OCI-LY3 (cell line): Measurements from ENCODE around the gene GPR85.

Experiments used
- H2AFZ ChIP-seq: fragments of 200-600, 300-600 bp; shearing (Covaris generic); 2 replicates; pipeline ENCODE4 v1.6.0; 2014; ENCODE audit warnings: antibody characterized with exemption, low read depth, low read length
- H3K27ac ChIP-seq: fragments of 200-600, 300-600 bp; sonication (generic); 2 replicates; pipeline ENCODE4 v1.5.1; 2014; ENCODE audit warnings: mild to moderate bottlenecking, low read length, moderate library complexity, mixed read lengths
- H3K27me3 ChIP-seq: fragments of 200-600, 300-600 bp; sonication (generic); 2 replicates; pipeline ENCODE4 v1.6.1; 2014; ENCODE audit warnings: low read depth, low read length, mixed read lengths
- H3K36me3 ChIP-seq: fragments of 200-600, 300-600 bp; sonication (generic); replicated peaks from 2 replicates; pipeline ENCODE3; 2014; ENCODE audit warnings: low read depth, low read length, mixed read lengths
- H3K4me1 ChIP-seq: fragments of 300-600, 200-600 bp; sonication (generic); 2 replicates; pipeline ENCODE4 v1.6.1; 2014; ENCODE audit warnings: low read length, mixed read lengths
- H3K4me2 ChIP-seq: fragments of 200-600, 300-600 bp; sonication (generic); 2 replicates; pipeline ENCODE4 v1.6.1; 2014; ENCODE audit warnings: low read length, mixed read lengths
- H3K4me3 ChIP-seq: fragments of 300-600, 200-600 bp; sonication (generic); 2 replicates; pipeline ENCODE4 v1.5.1; 2014; ENCODE audit warnings: antibody characterized with exemption, mild to moderate bottlenecking, low read length, moderate library complexity
- H3K79me2 ChIP-seq: fragments of 300-600, 200-600 bp; shearing (Covaris generic); 2 replicates; pipeline ENCODE4 v1.6.1; 2014; ENCODE audit warnings: mild to moderate bottlenecking, low read length, mixed read lengths
- H3K9ac ChIP-seq: fragments of 300-600, 200-600 bp; shearing (Covaris generic); 2 replicates; pipeline ENCODE4 v1.6.0; 2014; ENCODE audit warnings: mild to moderate bottlenecking, low read length, moderate library complexity
- H3K9me3 ChIP-seq: fragments of 200-600, 300-600 bp; shearing (Covaris generic); 2 replicates; pipeline ENCODE4 v1.6.1; 2014; ENCODE audit warnings: low read length, mixed read lengths; ENCODE audit not compliant: insufficient read depth
- H4K20me1 ChIP-seq: fragments of 200-600, 300-600 bp; sonication (generic); 2 replicates; pipeline ENCODE4 v1.6.1; 2016; ENCODE audit warnings: low read length, mixed read lengths; ENCODE audit not compliant: insufficient read depth
- EZH2phosphoT487 ChIP-seq: fragments of 200-600 bp; shearing (Covaris generic); IDR thresholded peaks from 2 replicates; pipeline ENCODE4 v1.6.1; 2018; ENCODE audit warnings: antibody characterized with exemption, mixed run types, low read depth
- TF ChIP-seq, protein P1 (sequence below): fragments of 200-600, 300-600 bp; sonication (generic); IDR thresholded peaks from 2 replicates; pipeline ENCODE4 v1.5.1; 2014; ENCODE audit warnings: antibody characterized with exemption, low read length, low read depth

GPR85 gene

DNA sequence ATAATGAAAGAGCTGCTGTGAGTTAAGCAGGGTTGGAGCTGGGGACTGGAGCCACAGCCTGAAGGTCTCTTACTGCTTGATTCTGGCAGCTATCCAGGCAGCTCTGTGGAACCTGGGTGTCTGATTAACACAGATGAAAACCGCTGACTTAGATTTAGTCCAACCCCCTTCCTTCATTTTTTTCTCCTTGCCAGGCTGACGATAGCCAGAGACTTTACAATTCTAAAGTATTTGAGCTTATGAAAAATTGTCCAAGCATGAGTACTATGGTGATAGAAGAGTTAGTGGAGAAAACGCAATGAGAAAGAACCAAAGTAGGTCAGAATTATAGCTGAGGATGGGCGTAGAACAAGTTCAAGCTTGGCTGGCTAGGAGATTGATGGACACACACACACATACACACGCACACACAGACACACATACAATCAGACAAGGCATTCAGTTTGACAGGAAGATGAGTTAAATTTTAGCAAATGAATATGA is 13.5 kb upstream of the GPR85 start:
- Histone ChIP-seq H3K9me3 (no peaks in the 10 kb centered on the region), H2AFZ (no peak overlapping the region), H3K9ac (no peak overlapping the region), H3K27me3 (no peaks in the 10 kb centered on the region), H3K36me3 (no peaks in the 10 kb centered on the region), H3K27ac (no peak overlapping the region), H3K4me2 (no peak overlapping the region), H4K20me1 (no peaks in the 10 kb centered on the region), H3K4me3 (no peak overlapping the region), H3K79me2 (no peaks in the 10 kb centered on the region), H3K4me1 (no peaks in the 10 kb centered on the region)
- TF ChIP-seq EZH2phosphoT487, result no peak
- TF ChIP-seq, protein P1, sequence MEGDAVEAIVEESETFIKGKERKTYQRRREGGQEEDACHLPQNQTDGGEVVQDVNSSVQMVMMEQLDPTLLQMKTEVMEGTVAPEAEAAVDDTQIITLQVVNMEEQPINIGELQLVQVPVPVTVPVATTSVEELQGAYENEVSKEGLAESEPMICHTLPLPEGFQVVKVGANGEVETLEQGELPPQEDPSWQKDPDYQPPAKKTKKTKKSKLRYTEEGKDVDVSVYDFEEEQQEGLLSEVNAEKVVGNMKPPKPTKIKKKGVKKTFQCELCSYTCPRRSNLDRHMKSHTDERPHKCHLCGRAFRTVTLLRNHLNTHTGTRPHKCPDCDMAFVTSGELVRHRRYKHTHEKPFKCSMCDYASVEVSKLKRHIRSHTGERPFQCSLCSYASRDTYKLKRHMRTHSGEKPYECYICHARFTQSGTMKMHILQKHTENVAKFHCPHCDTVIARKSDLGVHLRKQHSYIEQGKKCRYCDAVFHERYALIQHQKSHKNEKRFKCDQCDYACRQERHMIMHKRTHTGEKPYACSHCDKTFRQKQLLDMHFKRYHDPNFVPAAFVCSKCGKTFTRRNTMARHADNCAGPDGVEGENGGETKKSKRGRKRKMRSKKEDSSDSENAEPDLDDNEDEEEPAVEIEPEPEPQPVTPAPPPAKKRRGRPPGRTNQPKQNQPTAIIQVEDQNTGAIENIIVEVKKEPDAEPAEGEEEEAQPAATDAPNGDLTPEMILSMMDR, result no peak

DNA sequence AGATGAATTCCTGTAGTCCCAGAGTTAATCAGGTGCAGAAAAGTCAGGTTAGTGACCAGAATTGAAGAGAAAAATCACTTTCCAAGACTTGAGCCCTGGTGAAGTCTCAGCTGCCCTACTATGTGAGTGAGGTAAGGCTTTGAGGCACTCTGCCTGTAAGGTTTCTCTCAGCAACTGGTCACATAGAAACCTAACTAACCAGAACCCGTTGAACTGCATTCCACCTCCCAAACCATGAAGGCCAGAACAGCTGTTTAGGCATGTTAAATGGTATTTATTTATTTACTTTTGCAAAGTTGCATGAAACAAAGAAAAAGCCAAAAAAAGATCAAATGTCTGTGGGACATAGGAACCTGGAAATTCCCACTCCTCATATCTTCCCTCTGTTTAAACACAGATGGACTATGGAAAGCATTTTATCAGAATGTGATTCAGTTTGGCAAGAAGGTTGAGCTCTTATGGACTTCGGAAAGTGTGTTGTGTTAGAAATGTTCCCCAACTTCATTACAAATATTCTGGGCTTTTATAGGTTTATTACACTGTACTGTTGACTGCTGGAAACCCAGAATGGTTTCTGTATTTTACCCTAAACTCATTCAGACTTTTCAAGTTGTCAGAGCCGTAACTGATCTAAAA is 12.8 kb upstream of the GPR85 start:
- Histone ChIP-seq H3K36me3 (no peaks in the 10 kb centered on the region), H3K27ac (no peak overlapping the region), H3K27me3 (no peaks in the 10 kb centered on the region), H3K79me2 (no peaks in the 10 kb centered on the region), H3K9ac (no peak overlapping the region), H3K9me3 (no peaks in the 10 kb centered on the region), H4K20me1 (no peaks in the 10 kb centered on the region), H2AFZ (no peak overlapping the region), H3K4me1 (no peaks in the 10 kb centered on the region), H3K4me2 (no peak overlapping the region), H3K4me3 (no peak overlapping the region)
- TF ChIP-seq EZH2phosphoT487, result no peak
- TF ChIP-seq, protein P1, result no peak

DNA sequence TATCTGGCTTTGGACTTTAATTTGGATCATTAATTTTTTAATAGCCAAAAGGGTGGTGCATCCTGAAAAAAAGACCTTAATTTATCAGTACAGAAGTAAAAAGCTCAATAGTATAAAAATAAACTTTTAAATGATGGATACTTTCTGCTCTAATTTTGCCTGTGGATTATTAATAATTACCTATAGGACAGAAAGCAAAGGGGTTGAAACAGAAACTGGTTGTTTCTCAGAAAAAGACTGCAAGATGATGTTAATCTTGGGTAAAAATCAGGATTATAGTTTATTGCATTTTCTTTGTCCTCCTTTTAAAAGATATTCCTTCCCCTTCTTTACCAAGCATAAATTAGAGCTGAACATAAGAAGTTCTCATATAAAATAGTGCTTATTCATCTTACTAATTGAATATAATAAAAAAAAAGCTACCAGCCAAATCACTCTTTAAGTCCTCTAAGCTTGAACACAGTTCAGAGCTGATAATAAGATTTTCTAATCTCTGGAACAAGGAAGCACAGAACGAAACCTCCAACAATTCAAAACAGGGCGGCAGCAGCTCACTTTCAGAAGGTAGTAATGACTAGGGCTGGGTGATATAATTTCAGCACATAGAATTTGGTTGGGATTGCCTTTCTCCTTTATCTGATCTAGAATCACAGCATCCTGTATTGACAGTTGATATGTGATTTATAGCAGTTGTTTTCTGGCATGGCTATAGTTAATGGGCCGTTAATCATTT is 8.1 kb upstream of the GPR85 start:
- TF ChIP-seq EZH2phosphoT487, result no peak
- TF ChIP-seq, protein P1, result no peak
- no peak overlapping the region for H3K4me2 ChIP-seq
- H2AFZ ChIP-seq, result no peak overlapping the region

DNA sequence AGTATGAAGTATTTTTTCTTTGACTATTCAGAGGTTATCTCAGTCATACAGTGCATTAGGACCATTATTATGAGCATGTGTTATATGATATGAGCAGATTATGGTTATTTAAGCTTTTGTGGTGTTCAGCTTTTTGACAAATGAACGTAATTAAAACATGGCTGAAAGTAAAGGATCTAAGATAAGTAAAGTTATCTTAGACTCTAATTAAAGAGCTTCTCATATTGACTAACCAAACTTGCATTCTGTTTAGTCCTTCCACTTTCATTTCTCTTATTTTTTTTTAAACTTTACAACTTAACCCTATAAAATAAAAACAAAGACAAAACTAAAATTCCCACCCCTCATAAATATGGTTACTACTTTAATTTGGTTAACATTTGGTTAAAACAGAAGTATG is 6.9 kb upstream of the GPR85 start:
- H3K4me3 ChIP-seq, result no peak overlapping the region
- H3K9ac ChIP-seq, result no peak overlapping the region
- H3K4me2 ChIP-seq, result no peak overlapping the region
- TF ChIP-seq, protein P1, result no peak
- no peak for TF ChIP-seq EZH2phosphoT487
- H2AFZ ChIP-seq, result no peak overlapping the region
- H3K9me3 ChIP-seq, result no peaks in the 10 kb centered on the region
- no peaks in the 10 kb centered on the region for H3K79me2 ChIP-seq
- no peak overlapping the region for H3K27ac ChIP-seq
- no peaks in the 10 kb centered on the region for H4K20me1 ChIP-seq
- H3K27me3 ChIP-seq, result no peaks in the 10 kb centered on the region
- H3K4me1 ChIP-seq, result peaks cover 7% of the 10 kb centered on the region
- no peaks in the 10 kb centered on the region for H3K36me3 ChIP-seq

More for the DNA sequence above, 8.1 kb upstream of the GPR85 start:
- Histone ChIP-seq H3K9me3 (no peaks in the 10 kb centered on the region), H3K79me2 (no peaks in the 10 kb centered on the region), H4K20me1 (no peaks in the 10 kb centered on the region), H3K4me3 (no peak overlapping the region), H3K27me3 (no peaks in the 10 kb centered on the region), H3K27ac (no peak overlapping the region), H3K9ac (no peak overlapping the region), H3K4me1 (peaks cover 7% of the 10 kb centered on the region), H3K36me3 (no peaks in the 10 kb centered on the region)
